CD14-positive monocyte (primary cell): ENCODE results near the gene PDP2. TPM values are rescaled to one million over a fixed set of nuclear protein-coding genes. Genes with fewer than 3 reads are reported as not detected.

Experiments used
- DNase-seq, 3 donors: peaks; one replicate each; pipeline ENCODE4 v3.0.0-alpha.2; 2011 to 2022
- H2AFZ ChIP-seq: 2 replicates; pipeline ENCODE4 v1.6.0; 2012; ENCODE audit warnings: mild to moderate bottlenecking, low read depth, low read length, inconsistent platforms; ENCODE audit not compliant: insufficient read depth, poor library complexity, severe bottlenecking
- H3K27ac ChIP-seq, 2 donors: 1 replicate in 1 of 2; 2 replicates in 1 of 2; pipeline ENCODE4 v1.5.1; 2012 to 2013; ENCODE audit warnings: low read length in 2 of 2, control low read depth in 1 of 2, inconsistent platforms in 1 of 2, low read depth in 1 of 2, mild to moderate bottlenecking in 1 of 2
- H3K27me3 ChIP-seq, 2 donors: one replicate each; pipeline versions ENCODE4 v1.6.0 to v1.6.1; 2011 to 2013; ENCODE audit warnings: low read length in 2 of 2; ENCODE audit not compliant: control insufficient read depth in 2 of 2, insufficient read depth in 2 of 2
- H3K36me3 ChIP-seq, 2 donors: replicated peaks in 1 of 2; 1 replicate in 1 of 2; 2 replicates in 1 of 2; pipeline versions ENCODE4 v1.5.1 to v1.6.1; 2012 to 2013; ENCODE audit warnings: low read length in 2 of 2, control low read depth in 1 of 2, inconsistent platforms in 1 of 2, mild to moderate bottlenecking in 1 of 2; ENCODE audit not compliant: insufficient read depth in 2 of 2, control insufficient read depth in 1 of 2
- H3K4me1 ChIP-seq, 2 donors: 1 replicate in 1 of 2; 2 replicates in 1 of 2; pipeline versions ENCODE4 v1.5.1 to v1.6.1; 2012 to 2013; ENCODE audit warnings: low read length in 2 of 2, control low read depth in 1 of 2, inconsistent platforms in 1 of 2, mild to moderate bottlenecking in 1 of 2, moderate library complexity in 1 of 2; ENCODE audit not compliant: insufficient read depth in 2 of 2, control insufficient read depth in 1 of 2
- H3K4me2 ChIP-seq: replicated peaks from 2 replicates; pipeline ENCODE3; 2012; ENCODE audit warnings: low read length, moderate library complexity, mild to moderate bottlenecking; ENCODE audit not compliant: poor library complexity, severe bottlenecking; ENCODE audit errors: extremely low read depth
- H3K4me3 ChIP-seq, 3 experiments: fragments of 200-600 bp in 1 of 3; sonication (generic) in 1 of 3; replicated peaks in 1 of 3; 1 replicate in 2 of 3; 2 replicates in 1 of 3; pipeline ENCODE4 v1.5.1; 2011 to 2013; ENCODE audit warnings: low read length in 3 of 3, mild to moderate bottlenecking in 3 of 3, control low read depth in 2 of 3, low read depth in 2 of 3, inconsistent platforms in 1 of 3, moderate library complexity in 1 of 3
- H3K79me2 ChIP-seq: 2 replicates; pipeline ENCODE4 v1.6.0; 2012; ENCODE audit warnings: mild to moderate bottlenecking, control low read depth, inconsistent platforms, low read length, moderate library complexity; ENCODE audit not compliant: insufficient read depth
- H3K9ac ChIP-seq: 2 replicates; pipeline ENCODE4 v1.6.0; 2017; ENCODE audit warnings: low read length, mild to moderate bottlenecking; ENCODE audit not compliant: insufficient read depth, poor library complexity, severe bottlenecking
- H3K9me3 ChIP-seq, 2 donors: replicated peaks in 1 of 2; 1 replicate in 1 of 2; 2 replicates in 1 of 2; pipeline versions ENCODE4 v1.5.1 to v1.6.1; 2012 to 2013; ENCODE audit warnings: low read length in 2 of 2, control low read depth in 1 of 2; ENCODE audit not compliant: control insufficient read depth in 1 of 2, insufficient read depth in 1 of 2
- H4K20me1 ChIP-seq: 2 replicates; pipeline ENCODE4 v1.6.0; 2012; ENCODE audit warnings: mild to moderate bottlenecking, low read length, control low read depth, moderate library complexity; ENCODE audit not compliant: insufficient read depth
- H3K27ac Mint-ChIP-seq, 7 donors: one replicate each; pipeline ENCODE4 v1.8.0; 2020; ENCODE audit warnings: mild to moderate bottlenecking in 7 of 7, mixed read lengths in 7 of 7, moderate library complexity in 6 of 7, inconsistent platforms in 2 of 7
- H3K27me3 Mint-ChIP-seq, 3 donors: one replicate each; pipeline ENCODE4 v1.8.0; 2021 to 2022; ENCODE audit warnings: low read depth in 3 of 3, mild to moderate bottlenecking in 3 of 3, mixed read lengths in 3 of 3, moderate library complexity in 3 of 3, inconsistent platforms in 1 of 3
- H3K36me3 Mint-ChIP-seq, 2 donors: one replicate each; pipeline ENCODE4 v1.8.0; 2020; ENCODE audit warnings: mixed read lengths in 2 of 2, inconsistent platforms in 1 of 2, mild to moderate bottlenecking in 1 of 2
- H3K4me1 Mint-ChIP-seq: one replicate; pipeline ENCODE4 v1.8.0; 2020; ENCODE audit warnings: mild to moderate bottlenecking, mixed read lengths
- H3K4me3 Mint-ChIP-seq, 2 donors: one replicate each; pipeline ENCODE4 v1.8.0; 2020; ENCODE audit warnings: mild to moderate bottlenecking in 2 of 2, mixed read lengths in 2 of 2, moderate library complexity in 1 of 2
- H3K9me3 Mint-ChIP-seq, 7 donors: one replicate each; pipeline ENCODE4 v1.8.0; 2020 to 2022; ENCODE audit warnings: mixed read lengths in 7 of 7, mild to moderate bottlenecking in 6 of 7, moderate library complexity in 6 of 7, inconsistent platforms in 2 of 7
- WGBS: methylation state at CpG from one replicate; pipeline ENCODE4 v1.1.5; 2013; ENCODE audit warnings: missing lambda C conversion rate; ENCODE audit not compliant: insufficient coverage; 5-methylcytosine and 5-hydroxymethylcytosine counted together
- intact Hi-C, 2 donors: fragments of 100-400 bp; cut with micrococcal nuclease; formaldehyde crosslinking; loops; one replicate each; pipeline versions ENCODE4 v1.15.0 to v1.15.1; 2023
- polyA plus RNA-seq, 3 donors: library from polyadenylated mRNA; depleted of rRNA in 1 of 3; unstranded in 2 of 3; stranded (reverse) in 1 of 3; fragments of 300-500 nt in 2 of 3; fragments of >200 nt in 1 of 3; fragmentation: Illumina TruSeq in 2 of 3; gene quantifications; 1 replicate in 2 of 3; 2 replicates in 1 of 3; pipeline ENCODE4 v1.2.3, GENCODE V29; 2012 to 2021
- TF ChIP-seq, protein P1 (sequence below): fragments of 200-600 bp; IDR thresholded peaks from one replicate; pipeline ENCODE4 v1.8.0; 2022; ENCODE audit warnings: antibody characterized with exemption, mild to moderate bottlenecking

The PDP2 gene
- polyA plus RNA-seq, 3 donors = 1.1 TPM; not detected in 2

DNA sequence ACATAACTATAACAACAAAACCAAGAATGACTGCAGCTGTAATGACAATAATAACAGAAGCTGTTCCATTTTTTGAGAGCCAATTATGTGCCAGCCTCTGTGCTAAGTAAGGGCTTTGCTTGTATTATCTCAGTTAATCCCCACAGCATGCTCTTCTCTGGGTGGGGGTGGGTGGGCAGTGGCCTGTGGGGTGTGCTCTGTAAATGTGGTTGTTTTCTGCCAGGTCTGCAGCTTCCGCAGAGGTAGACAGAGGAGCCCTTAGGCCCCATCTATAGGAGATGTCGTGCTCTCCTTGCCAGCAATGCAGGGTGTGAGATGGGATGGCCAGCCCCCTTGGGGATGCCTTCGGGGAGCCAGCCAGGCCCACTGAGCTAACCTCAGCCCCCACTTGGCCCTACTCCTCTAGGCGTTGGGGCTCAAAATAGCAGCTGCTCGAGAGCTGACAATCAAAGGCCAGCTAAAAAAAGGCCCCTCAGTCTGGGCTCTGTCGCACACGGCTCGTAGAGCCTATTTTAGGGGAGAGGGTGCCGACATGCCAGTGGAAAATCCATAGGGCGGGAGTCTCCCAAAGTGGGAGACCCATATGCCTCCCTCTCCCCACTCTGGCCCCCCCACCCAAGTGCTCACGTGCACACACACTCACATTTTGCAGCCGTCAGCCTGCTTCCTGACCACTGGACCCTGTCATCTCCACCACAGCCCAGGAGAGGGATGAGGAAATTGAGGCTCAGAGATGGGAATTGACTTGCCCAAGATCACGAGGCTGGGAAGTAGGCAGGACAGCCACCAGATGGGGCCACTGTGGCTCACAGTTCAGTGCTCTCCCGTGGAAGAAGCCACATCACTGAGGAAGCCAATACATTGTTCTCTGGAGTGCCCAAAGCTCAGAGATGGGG lies 22.6 kb downstream of the PDP2 start:
- peaks cover 9 to 12% (median 11%) of the 10 kb centered on the region in 3 donors for H3K27me3 Mint-ChIP-seq
- DNase-seq = no peak
- 80% methylated on average over 6 of the region's 14 CpGs for WGBS
- Histone ChIP-seq H3K36me3 (no peaks in the 10 kb centered on the region), H2AFZ (no peak overlapping the region), H3K27ac (no peak overlapping the region), H3K4me1 (no peaks in the 10 kb centered on the region), H4K20me1 (no peaks in the 10 kb centered on the region), H3K9me3 (no peaks in the 10 kb centered on the region), H3K27me3 (no peaks in the 10 kb centered on the region), H3K4me2 (no peak overlapping the region), H3K4me3 (no peak overlapping the region), H3K79me2 (no peaks in the 10 kb centered on the region), H3K9ac (no peak overlapping the region)
- no peaks in the 10 kb centered on the region for H3K36me3 Mint-ChIP-seq
- TF ChIP-seq, protein P1, sequence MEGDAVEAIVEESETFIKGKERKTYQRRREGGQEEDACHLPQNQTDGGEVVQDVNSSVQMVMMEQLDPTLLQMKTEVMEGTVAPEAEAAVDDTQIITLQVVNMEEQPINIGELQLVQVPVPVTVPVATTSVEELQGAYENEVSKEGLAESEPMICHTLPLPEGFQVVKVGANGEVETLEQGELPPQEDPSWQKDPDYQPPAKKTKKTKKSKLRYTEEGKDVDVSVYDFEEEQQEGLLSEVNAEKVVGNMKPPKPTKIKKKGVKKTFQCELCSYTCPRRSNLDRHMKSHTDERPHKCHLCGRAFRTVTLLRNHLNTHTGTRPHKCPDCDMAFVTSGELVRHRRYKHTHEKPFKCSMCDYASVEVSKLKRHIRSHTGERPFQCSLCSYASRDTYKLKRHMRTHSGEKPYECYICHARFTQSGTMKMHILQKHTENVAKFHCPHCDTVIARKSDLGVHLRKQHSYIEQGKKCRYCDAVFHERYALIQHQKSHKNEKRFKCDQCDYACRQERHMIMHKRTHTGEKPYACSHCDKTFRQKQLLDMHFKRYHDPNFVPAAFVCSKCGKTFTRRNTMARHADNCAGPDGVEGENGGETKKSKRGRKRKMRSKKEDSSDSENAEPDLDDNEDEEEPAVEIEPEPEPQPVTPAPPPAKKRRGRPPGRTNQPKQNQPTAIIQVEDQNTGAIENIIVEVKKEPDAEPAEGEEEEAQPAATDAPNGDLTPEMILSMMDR = no peak
- H3K9me3 Mint-ChIP-seq = no peaks in the 10 kb centered on the region
- intact Hi-C loops = no loop called here
- peaks cover 4% of the 10 kb centered on the region for H3K4me1 Mint-ChIP-seq
- no peak overlapping the region for H3K27ac Mint-ChIP-seq
- no peak overlapping the region for H3K4me3 Mint-ChIP-seq

DNA sequence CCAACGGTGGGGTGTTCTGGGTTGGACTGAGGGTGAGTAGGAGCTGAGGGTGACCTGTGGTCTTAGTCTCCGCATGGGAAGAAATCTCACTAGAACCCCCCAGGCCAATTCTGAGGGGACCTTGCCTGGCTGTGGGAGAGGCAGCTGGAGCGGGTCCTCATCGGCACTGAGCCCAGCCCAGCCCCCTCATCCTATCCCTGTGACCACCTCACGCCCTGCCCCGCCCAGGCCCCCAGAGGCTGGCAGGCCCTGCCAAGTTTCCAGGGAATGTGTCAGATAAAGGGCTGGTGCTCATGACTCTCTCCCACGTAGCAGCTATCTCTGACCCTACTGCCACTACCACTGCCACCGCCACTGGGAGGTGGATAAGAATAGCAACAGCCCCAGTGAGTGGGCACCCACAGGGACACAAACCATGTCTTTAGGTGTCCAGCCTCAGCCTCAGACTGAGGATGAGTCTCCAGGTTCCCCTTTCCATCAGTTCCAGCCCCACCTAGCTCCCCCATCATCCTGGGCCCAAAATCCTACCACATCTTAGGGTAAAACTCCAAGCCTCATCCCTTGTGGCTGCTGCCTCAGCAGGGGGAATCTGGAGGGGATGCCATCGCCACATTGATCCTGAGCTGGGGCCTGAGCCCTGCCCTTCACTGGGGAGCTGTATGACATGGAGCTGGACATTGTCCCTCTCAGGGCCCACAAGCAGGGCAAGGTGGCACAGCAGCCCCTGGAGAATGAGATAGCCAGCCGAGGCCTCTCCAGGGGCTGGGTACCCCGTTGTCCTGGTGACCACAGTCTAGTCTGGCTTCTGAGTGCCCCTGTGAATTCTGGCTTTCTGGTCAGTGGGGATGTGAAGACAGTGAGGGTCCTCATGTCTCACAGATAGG lies 23.5 kb downstream of the PDP2 start:
- Mint-ChIP-seq H3K27me3 (peaks cover 8 to 13% (median 12%) of the 10 kb centered on the region in 3 donors), H3K4me3 (no peak overlapping the region), H3K27ac (no peak overlapping the region), H3K4me1 (peaks cover 4% of the 10 kb centered on the region), H3K36me3 (no peaks in the 10 kb centered on the region), H3K9me3 (no peaks in the 10 kb centered on the region)
- Histone ChIP-seq H4K20me1 (no peaks in the 10 kb centered on the region), H2AFZ (no peak overlapping the region), H3K9ac (no peak overlapping the region), H3K4me2 (no peak overlapping the region), H3K27me3 (no peaks in the 10 kb centered on the region), H3K4me3 (no peak overlapping the region), H3K36me3 (no peaks in the 10 kb centered on the region), H3K4me1 (no peaks in the 10 kb centered on the region), H3K9me3 (no peaks in the 10 kb centered on the region), H3K79me2 (no peaks in the 10 kb centered on the region), H3K27ac (no peak overlapping the region)
- 94% methylated on average over 9 of the region's 11 CpGs for WGBS
- no peak for DNase-seq
- intact Hi-C loops = no loop called here
- TF ChIP-seq, protein P1 = no peak
